IPS-20b (cell line): Measurements from ENCODE around the gene NHS.

Experiments
- H3K27ac ChIP-seq: one replicate; pipeline ENCODE4 v1.5.1; 2013; ENCODE audit warnings: low read length
- H3K27me3 ChIP-seq: 2 replicates; pipeline ENCODE4 v1.6.1; 2013; ENCODE audit warnings: mild to moderate bottlenecking, low read length, inconsistent platforms; ENCODE audit not compliant: insufficient read depth
- H3K36me3 ChIP-seq: 2 replicates; pipeline ENCODE4 v1.6.1; 2013; ENCODE audit warnings: low read depth, mild to moderate bottlenecking, inconsistent platforms, low read length, moderate library complexity; ENCODE audit not compliant: insufficient read depth
- H3K4me1 ChIP-seq: 2 replicates; pipeline ENCODE4 v1.6.1; 2013; ENCODE audit warnings: mild to moderate bottlenecking, control low read depth, inconsistent platforms, low read length, moderate library complexity; ENCODE audit not compliant: insufficient read depth
- H3K4me3 ChIP-seq: 2 replicates; pipeline ENCODE4 v1.5.1; 2013; ENCODE audit warnings: mild to moderate bottlenecking, low read length, inconsistent platforms
- H3K9ac ChIP-seq: 2 replicates; pipeline ENCODE4 v1.6.1; 2013; ENCODE audit warnings: low read depth, mild to moderate bottlenecking, inconsistent platforms, low read length, moderate library complexity
- H3K9me3 ChIP-seq: 2 replicates; pipeline ENCODE4 v1.6.1; 2013; ENCODE audit warnings: mild to moderate bottlenecking, low read depth, low read length, inconsistent platforms; ENCODE audit not compliant: insufficient read depth

The NHS gene

DNA sequence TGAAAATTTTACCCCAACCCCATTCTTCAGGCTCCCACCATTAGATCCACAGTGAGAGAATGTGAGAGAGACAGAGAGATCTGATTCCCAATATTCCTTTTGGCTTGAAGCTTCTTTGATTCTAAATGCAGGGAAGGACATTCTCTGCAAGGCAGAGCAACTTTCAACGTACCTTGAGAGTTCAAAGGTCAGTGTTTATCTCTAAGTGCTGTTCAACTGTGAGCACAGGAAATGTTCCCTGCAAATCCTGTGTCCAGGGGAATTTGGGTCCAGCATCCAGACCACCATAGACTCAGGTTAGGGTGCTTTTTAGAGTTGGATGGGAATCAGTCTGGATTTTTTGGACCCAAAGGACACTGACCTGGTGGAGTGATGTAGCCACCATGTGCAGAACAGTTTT, 97.4 kb downstream of the NHS start:
- Histone ChIP-seq H3K4me3 (no peak overlapping the region), H3K27ac (no peak overlapping the region), H3K27me3 (no peaks in the 10 kb centered on the region), H3K4me1 (no peaks in the 10 kb centered on the region), H3K9ac (no peak overlapping the region), H3K36me3 (no peaks in the 10 kb centered on the region), H3K9me3 (no peaks in the 10 kb centered on the region)

DNA sequence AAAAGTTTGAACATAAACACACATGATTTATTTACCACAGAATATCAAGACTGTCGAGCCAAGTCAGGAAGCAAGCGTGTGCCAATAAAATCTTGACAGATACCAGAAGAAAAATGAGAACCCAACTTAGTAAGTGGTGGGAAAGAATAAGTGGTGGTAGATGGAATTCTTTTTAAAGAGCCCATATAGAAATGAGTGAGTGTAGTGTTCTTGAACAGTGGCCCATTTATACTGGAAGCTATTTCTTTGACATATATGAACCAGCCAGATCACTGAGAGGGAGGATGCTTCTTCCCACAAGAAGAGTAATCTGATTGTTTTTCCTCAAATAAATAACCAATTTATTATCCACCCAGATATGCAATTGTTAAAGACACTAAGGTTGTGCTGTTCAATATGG, 98.0 kb downstream of the NHS start:
- Histone ChIP-seq H3K27ac (no peak overlapping the region), H3K9ac (no peak overlapping the region), H3K9me3 (no peaks in the 10 kb centered on the region), H3K27me3 (no peaks in the 10 kb centered on the region), H3K4me1 (no peaks in the 10 kb centered on the region), H3K36me3 (no peaks in the 10 kb centered on the region), H3K4me3 (no peak overlapping the region)

DNA sequence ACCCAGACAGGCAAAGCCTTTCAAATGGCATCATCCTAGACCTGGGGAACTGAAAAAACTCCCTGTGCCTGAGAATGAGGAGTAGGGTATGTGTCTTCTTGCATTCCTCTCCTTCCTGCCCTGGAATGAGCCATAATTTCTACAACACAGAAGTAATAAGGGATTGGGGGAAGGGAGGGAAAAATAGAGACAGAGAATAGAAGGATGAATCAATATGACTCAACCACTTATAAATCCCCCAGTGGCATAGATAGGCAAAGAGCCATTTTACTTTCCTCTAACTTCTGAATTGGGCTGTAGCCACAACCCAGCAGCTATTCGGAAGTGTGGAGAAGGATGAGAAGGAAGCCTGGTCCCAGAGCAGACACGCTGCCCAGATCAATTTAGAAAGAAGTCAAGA, 99.9 kb downstream of the NHS start:
- Histone ChIP-seq H3K4me3 (no peak overlapping the region), H3K4me1 (no peaks in the 10 kb centered on the region), H3K36me3 (no peaks in the 10 kb centered on the region), H3K9ac (no peak overlapping the region), H3K27ac (no peak overlapping the region), H3K27me3 (no peaks in the 10 kb centered on the region), H3K9me3 (no peaks in the 10 kb centered on the region)

DNA sequence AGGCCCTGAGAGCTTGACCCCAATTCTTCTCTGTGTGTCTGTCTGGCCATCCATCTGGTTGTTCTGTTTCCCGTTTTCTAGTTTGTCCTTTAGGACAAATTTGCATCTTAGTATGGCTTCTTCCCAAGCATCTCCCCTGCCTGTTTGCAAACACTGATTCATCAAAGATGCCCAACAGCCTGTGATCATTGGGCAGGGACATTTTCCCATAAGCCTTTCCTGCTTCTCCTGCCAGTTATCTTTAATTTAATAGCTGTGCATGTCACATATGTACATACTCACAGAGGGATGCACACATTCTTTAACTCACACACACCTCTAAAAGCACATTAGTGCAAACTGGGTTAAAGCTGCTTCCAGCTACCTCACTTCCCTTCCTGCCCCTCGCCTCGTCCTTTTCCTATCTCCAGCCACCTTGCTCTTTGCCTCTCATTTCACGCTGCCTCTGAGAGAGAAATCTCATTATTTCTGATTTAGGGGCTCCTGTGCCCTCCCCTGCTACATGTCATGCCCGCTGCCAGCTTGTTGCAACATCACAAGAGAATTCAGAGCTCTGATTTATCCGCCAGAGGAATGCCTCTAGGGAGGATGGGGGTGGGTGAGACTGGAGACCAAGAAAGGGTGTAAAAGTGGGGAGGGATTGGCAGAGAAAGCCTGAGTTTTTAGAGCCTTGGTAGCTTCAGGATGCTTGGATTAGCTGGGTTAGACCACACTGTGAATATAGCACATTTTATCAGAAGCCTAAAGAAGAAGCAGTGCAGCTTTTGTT, 100.6 kb downstream of the NHS start:
- Histone ChIP-seq H3K4me3 (no peak overlapping the region), H3K27ac (no peak overlapping the region), H3K36me3 (no peaks in the 10 kb centered on the region), H3K4me1 (no peaks in the 10 kb centered on the region), H3K9ac (no peak overlapping the region), H3K9me3 (no peaks in the 10 kb centered on the region), H3K27me3 (no peaks in the 10 kb centered on the region)

DNA sequence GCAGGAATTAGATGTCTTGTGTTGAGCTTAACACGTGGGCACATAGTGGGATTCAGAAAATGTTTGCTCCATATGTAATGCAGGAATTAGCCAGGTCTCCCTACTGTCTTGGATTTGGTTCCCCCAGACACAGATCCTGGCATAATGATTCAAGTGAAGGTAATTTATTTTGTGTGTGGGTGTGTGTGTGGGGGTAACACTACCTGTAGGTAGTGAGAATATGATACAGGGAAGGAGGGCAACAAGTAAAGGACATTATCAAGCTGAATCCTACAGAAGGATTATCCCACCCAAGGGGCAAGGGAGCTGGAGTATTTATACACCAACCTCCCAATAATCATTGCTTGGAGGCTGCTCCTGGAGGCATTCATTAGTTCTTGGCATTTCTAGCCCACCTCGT, 101.4 kb downstream of the NHS start:
- Histone ChIP-seq H3K9ac (no peak overlapping the region), H3K4me1 (no peaks in the 10 kb centered on the region), H3K9me3 (no peaks in the 10 kb centered on the region), H3K27ac (no peak overlapping the region), H3K4me3 (no peak overlapping the region), H3K36me3 (no peaks in the 10 kb centered on the region), H3K27me3 (no peaks in the 10 kb centered on the region)

DNA sequence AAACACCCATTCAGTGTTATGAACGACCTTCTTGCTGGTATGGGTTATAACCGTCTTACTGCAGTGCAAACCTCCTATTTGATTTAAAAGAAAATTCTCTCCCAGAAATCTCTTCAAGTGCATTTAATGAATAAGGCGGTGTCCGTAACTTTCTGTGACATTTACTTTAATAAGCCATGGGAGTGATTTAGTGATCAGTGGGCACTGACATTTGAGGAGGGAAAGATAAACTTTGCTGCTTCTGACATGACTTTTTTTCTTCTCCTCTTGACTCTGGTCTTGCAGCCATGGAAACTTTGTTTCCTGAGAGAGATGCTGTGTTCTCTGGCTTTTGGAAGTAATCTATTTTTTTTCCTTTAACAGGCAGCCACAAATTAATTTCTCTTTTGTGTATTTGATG, 106.1 kb downstream of the NHS start:
- Histone ChIP-seq H3K9me3 (no peaks in the 10 kb centered on the region), H3K4me3 (no peak overlapping the region), H3K27ac (no peak overlapping the region), H3K9ac (no peak overlapping the region), H3K27me3 (no peaks in the 10 kb centered on the region), H3K36me3 (no peaks in the 10 kb centered on the region), H3K4me1 (peaks cover 7% of the 10 kb centered on the region; the same call in 1 of the 2 replicates)

DNA sequence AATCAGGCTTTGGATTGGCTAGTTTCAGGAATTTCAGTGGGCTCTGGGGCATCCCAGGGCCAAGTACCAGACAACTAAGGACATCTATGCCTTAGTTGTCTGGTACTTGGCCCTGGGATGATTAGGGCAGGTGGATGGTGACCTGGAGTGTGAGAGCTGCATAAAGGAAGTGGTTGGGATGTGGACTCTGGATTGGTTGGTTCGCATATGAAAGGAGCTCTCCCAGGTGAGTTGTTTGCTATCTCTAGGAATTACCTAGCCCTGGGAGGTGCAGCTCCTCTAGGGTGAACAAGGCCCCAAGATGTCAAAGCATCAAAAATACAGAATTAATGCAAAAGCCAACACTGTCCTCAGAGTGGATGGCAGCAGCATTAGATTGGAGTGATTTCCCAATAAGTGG, 109.6 kb downstream of the NHS start:
- no peak overlapping the region for H3K27ac ChIP-seq
- no peaks in the 10 kb centered on the region for H3K36me3 ChIP-seq
- H3K27me3 ChIP-seq, result no peaks in the 10 kb centered on the region
- H3K9me3 ChIP-seq, result no peaks in the 10 kb centered on the region
- H3K4me1 ChIP-seq, result peaks cover 7% of the 10 kb centered on the region; the same call in 1 of the 2 replicates
- no peak overlapping the region for H3K4me3 ChIP-seq
- H3K9ac ChIP-seq, result no peak overlapping the region

DNA sequence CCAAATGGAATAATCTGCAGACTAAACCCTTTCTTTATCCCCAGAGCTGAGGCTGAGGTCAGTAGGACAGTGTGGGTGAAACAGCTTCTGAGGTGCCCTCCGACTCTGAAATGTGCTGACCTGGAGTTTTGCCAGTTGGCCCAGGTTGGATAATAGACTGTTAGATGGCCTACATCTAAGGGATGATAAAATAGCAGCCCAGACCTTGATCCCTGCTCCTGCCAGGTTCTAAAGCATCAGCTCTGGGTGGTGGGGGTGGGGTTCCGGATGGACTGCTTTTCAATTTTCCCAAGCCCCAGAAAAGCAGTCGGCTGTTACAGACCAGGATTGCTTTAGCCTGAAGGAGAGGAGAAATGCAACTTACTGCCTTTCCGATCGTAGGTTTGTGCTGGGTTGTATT, 110.4 kb downstream of the NHS start:
- Histone ChIP-seq H3K36me3 (no peaks in the 10 kb centered on the region), H3K4me1 (peaks cover 7% of the 10 kb centered on the region; the same call in 1 of the 2 replicates), H3K27me3 (no peaks in the 10 kb centered on the region), H3K9ac (no peak overlapping the region), H3K9me3 (no peaks in the 10 kb centered on the region), H3K27ac (no peak overlapping the region), H3K4me3 (no peak overlapping the region)

DNA sequence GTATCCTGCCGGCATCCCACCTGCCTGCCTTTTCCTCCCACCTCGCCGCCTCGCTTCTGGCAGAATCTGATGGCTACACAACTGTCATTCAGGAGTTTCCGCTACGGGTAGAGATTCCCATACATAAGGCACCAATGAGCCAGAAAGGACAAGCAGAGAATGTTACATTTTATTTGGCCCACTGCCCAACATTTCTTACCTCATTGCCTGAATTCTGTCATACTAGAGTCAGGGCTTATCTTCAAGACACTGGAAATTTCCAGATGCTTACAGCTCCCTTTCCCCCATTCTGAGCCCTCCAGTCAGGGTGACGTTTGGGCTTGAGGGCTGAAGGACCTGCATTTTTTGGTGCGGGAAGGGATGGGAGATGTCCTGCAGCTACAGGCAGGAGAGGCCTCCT, 113.0 kb downstream of the NHS start:
- H3K27ac ChIP-seq, result no peak overlapping the region
- H3K36me3 ChIP-seq, result no peaks in the 10 kb centered on the region
- H3K4me1 ChIP-seq, result peaks cover 7% of the 10 kb centered on the region; the same call in 1 of the 2 replicates
- H3K9ac ChIP-seq, result no peak overlapping the region
- no peaks in the 10 kb centered on the region for H3K27me3 ChIP-seq
- H3K9me3 ChIP-seq, result no peaks in the 10 kb centered on the region
- H3K4me3 ChIP-seq, result no peak overlapping the region

DNA sequence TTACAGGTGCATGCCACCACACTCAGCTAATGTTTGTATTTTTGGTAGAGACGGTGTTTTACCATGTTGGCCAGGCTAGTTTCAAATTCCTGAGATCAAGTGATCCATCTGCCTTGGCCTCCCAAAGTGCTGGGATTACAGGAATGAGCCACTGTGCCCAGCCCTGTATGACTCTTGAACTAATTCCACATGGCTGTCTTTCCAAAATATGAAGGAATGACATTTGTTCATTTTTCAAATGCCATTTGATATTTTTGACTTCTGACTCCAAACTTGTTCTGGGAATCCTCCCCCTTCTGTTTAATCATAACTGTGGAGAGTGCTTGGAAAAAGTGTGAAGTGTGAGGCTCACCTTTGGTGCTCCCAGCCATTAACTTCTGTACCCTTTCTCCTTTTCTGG, 119.2 kb downstream of the NHS start:
- H3K4me1 ChIP-seq, result peaks cover 3% of the 10 kb centered on the region; the same call in 1 of the 2 replicates
- H3K36me3 ChIP-seq, result no peaks in the 10 kb centered on the region
- H3K9ac ChIP-seq, result no peak overlapping the region
- H3K9me3 ChIP-seq, result no peaks in the 10 kb centered on the region
- H3K4me3 ChIP-seq, result no peak overlapping the region
- no peak overlapping the region for H3K27ac ChIP-seq
- no peaks in the 10 kb centered on the region for H3K27me3 ChIP-seq

DNA sequence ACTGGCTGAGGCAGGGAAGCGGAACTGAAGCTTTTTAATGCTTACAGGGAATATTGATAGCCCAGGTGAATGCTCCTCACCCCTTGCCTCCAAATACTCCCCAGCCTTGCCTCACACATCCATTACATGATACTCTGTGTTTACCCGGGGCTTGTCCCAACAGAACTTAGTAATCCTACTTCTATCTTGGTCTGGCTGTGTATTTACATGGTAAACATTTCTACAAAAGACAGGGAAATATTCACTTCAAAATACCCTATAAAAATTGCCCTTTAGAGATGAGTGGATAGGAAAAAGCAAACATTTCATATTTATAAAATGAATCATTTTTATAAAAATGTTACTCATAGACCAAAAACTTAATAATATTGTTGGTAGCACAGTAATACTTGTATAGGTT, 120.1 kb downstream of the NHS start:
- no peak overlapping the region for H3K9ac ChIP-seq
- no peak overlapping the region for H3K4me3 ChIP-seq
- H3K27ac ChIP-seq, result no peak overlapping the region
- no peaks in the 10 kb centered on the region for H3K27me3 ChIP-seq
- no peaks in the 10 kb centered on the region for H3K9me3 ChIP-seq
- H3K4me1 ChIP-seq, result peaks cover 10% of the 10 kb centered on the region; the same call in 1 of the 2 replicates
- H3K36me3 ChIP-seq, result no peaks in the 10 kb centered on the region

DNA sequence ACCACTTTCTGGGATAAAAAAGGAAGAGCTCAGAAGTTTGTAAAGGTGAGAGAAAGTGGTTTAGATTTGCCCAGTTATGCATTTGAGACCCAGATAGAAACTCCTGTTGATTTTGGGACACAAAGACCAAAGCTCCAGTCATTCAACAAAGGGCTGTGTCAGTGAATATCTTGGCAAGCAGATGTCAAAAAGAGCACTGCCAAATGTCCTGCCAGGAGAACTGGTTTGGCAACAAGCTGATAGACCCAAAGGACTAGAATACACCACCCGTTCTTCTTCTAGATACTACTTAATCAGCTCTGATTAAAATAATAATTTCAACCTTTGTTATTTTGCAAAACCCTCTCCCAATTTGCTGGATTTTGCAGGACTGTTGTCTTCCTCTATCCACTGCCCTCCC, 121.4 kb downstream of the NHS start:
- Histone ChIP-seq H3K9ac (no peak overlapping the region), H3K27ac (no peak overlapping the region), H3K27me3 (no peaks in the 10 kb centered on the region), H3K4me3 (no peak overlapping the region), H3K4me1 (peaks cover 10% of the 10 kb centered on the region; the same call in 1 of the 2 replicates), H3K36me3 (no peaks in the 10 kb centered on the region), H3K9me3 (no peaks in the 10 kb centered on the region)
